K562 (cell line): Measurements from ENCODE around the gene TP63. TPM values are rescaled to one million over a fixed set of nuclear protein-coding genes. Genes with fewer than 3 reads are reported as not detected.

ENCODE experiments used
- ATAC-seq: fragments of 200-7000 bp; cut with Tn5 transposase; 3 replicates; pipeline ENCODE4 v1.9.1; 2020; ENCODE audit warnings: moderate library complexity
- BruUV-seq: library from RNA; stranded (reverse); fragments of 400-500 nt; replicated peaks from 2 replicates; lab custom pipeline; 2021; lab: Mats Ljungman, UMichigan
- CTCF ChIA-PET: fragments of 300-600 bp; formaldehyde crosslinking; extraction: SDS; loops from one replicate; lab custom pipeline; 2021; ENCODE audit warnings: low intra/inter-chr PET ratio; lab: Yijun Ruan, JAX
- POLR2A ChIA-PET: fragments of 300-600, 350-650 bp; sonication (Branson Sonifier 250); formaldehyde crosslinking; extraction: SDS; loops from one replicate; lab custom pipeline; 2021; ENCODE audit warnings: antibody characterized with exemption, inconsistent platforms; lab: Yijun Ruan, JAX
- DNase-seq, 4 experiments: peaks; one replicate each; pipeline versions ENCODE4 v3.0.0 to v3.0.0-alpha.2; 2011 to 2018; ENCODE audit warnings: low spot score in 3 of 4, mixed read lengths in 3 of 4; ENCODE audit errors: extremely low read depth in 1 of 4
- FAIRE-seq: peaks from 2 replicates; lab custom pipeline; 2011; peaks lifted over from hg19 to GRCh38; lab: Jason Lieb, UNC
- H2AFZ ChIP-seq: 2 replicates; pipeline ENCODE4 v1.6.0; 2011; ENCODE audit warnings: low read depth, low read length, control low read depth, inconsistent platforms
- H3K27ac ChIP-seq: fragments of 200-600 bp; 3 replicates; pipeline ENCODE4 v1.8.0; 2011; ENCODE audit warnings: low read depth, mild to moderate bottlenecking, control low read depth, inconsistent platforms, low read length, moderate library complexity, mixed read lengths; ENCODE audit errors: extremely low read depth
- H3K27me3 ChIP-seq, 2 experiments: fragments of 300-600 bp in 1 of 2; 2 replicates in 1 of 2; 3 replicates in 1 of 2; pipeline versions ENCODE4 v1.6.0 to v1.8.0; 2011; ENCODE audit warnings: inconsistent platforms in 2 of 2, low read length in 2 of 2, mild to moderate bottlenecking in 1 of 2, mixed read lengths in 1 of 2, moderate library complexity in 1 of 2; ENCODE audit not compliant: control insufficient read depth in 2 of 2, insufficient read depth in 2 of 2
- H3K36me3 ChIP-seq: fragments of 300-600 bp; 3 replicates; pipeline ENCODE4 v1.8.0; 2011; ENCODE audit warnings: mild to moderate bottlenecking, low read length, inconsistent platforms; ENCODE audit not compliant: control insufficient read depth, insufficient read depth
- H3K4me1 ChIP-seq, 2 experiments: fragments of 200-600 bp in 1 of 2; replicated peaks in 1 of 2; 2 replicates in 1 of 2; 3 replicates in 1 of 2; pipeline versions ENCODE4 v1.5.1 to v1.8.0; 2011; ENCODE audit warnings: inconsistent platforms in 2 of 2, low read length in 2 of 2, mild to moderate bottlenecking in 1 of 2, mixed read lengths in 1 of 2, moderate library complexity in 1 of 2; ENCODE audit not compliant: control insufficient read depth in 2 of 2, insufficient read depth in 2 of 2
- H3K4me2 ChIP-seq: 2 replicates; pipeline ENCODE4 v1.6.1; 2011; ENCODE audit warnings: low read length, control low read depth, inconsistent platforms, mixed read lengths; ENCODE audit not compliant: insufficient read depth
- H3K4me3 ChIP-seq: fragments of 200-600 bp; sonication (generic), shearing (Covaris generic); 2 replicates; pipeline ENCODE4 v1.5.1; 2016; ENCODE audit warnings: control low read depth, inconsistent platforms
- H3K79me2 ChIP-seq: fragments of 200-600 bp; 3 replicates; pipeline ENCODE4 v1.8.0; 2011; ENCODE audit warnings: low read length, inconsistent platforms; ENCODE audit not compliant: control insufficient read depth, insufficient read depth
- H3K9ac ChIP-seq, 2 experiments: 2 replicates each; pipeline versions ENCODE4 v1.6.0 to v1.6.1; 2011; ENCODE audit warnings: low read depth in 2 of 2, low read length in 2 of 2, control low read depth in 1 of 2, inconsistent platforms in 1 of 2, mild to moderate bottlenecking in 1 of 2, mixed read lengths in 1 of 2; ENCODE audit not compliant: insufficient read depth in 1 of 2
- H3K9me1 ChIP-seq: one replicate; pipeline ENCODE4 v1.6.0; 2011; ENCODE audit warnings: inconsistent platforms, mild to moderate bottlenecking, low read length, moderate library complexity; ENCODE audit not compliant: control insufficient read depth, insufficient read depth
- H3K9me3 ChIP-seq: replicated peaks from 2 replicates; pipeline ENCODE4 v1.5.1; 2011; ENCODE audit warnings: low read depth, low read length, inconsistent platforms; ENCODE audit not compliant: control insufficient read depth, insufficient read depth
- H4K20me1 ChIP-seq: replicated peaks from 2 replicates; pipeline ENCODE4 v1.6.1; 2011; ENCODE audit warnings: low read length, inconsistent platforms, mixed read lengths; ENCODE audit not compliant: control insufficient read depth, insufficient read depth
- CBFA2T2 ChIP-seq: fragments of 450-650 bp; conservative IDR thresholded peaks from 2 replicates; pipeline ENCODE4 v1.6.1; 2017; ENCODE audit warnings: mild to moderate bottlenecking
- ELF1 ChIP-seq: fragments of 200-800 bp; sonication (Bioruptor generic); IDR thresholded peaks from 2 replicates; pipeline ENCODE4 v1.6.1; 2016; ENCODE audit warnings: missing genetic modification characterization, missing compliant biosample characterization
- RBM14 ChIP-seq: fragments of 200-400 bp; formaldehyde crosslinking; IDR thresholded peaks from 2 replicates; pipeline ENCODE4 v1.6.1; 2018; ENCODE audit warnings: low read depth, mild to moderate bottlenecking, low read length, moderate library complexity, borderline replicate concordance; ENCODE audit not compliant: insufficient read depth
- SAFB ChIP-seq: fragments of 200-400 bp; formaldehyde crosslinking; IDR thresholded peaks from 2 replicates; pipeline ENCODE4 v1.6.1; 2017; ENCODE audit warnings: low read depth, low read length, borderline replicate concordance
- SPI1 ChIP-seq: IDR thresholded peaks from 2 replicates; pipeline ENCODE4 v1.6.1; 2011; ENCODE audit warnings: low read depth, low read length, control low read depth, borderline replicate concordance
- SREBF2 ChIP-seq: sonication (generic); formaldehyde crosslinking; IDR thresholded peaks from 2 replicates; pipeline ENCODE4 v1.4.0; 2020; ENCODE audit warnings: mild to moderate bottlenecking, missing genetic modification reagents
- ZNF217 ChIP-seq: sonication (generic); formaldehyde crosslinking; IDR thresholded peaks from 2 replicates; pipeline ENCODE4 v1.8.0; 2022; ENCODE audit warnings: mild to moderate bottlenecking, missing genetic modification reagents
- ZNF780A ChIP-seq: fragments of 250-450 bp; sonication (Bioruptor Pico); IDR thresholded peaks from 2 replicates; pipeline ENCODE4 v1.5.0; 2021; ENCODE audit warnings: mild to moderate bottlenecking
- WGBS: fragments of 100-300 bp; shearing (Covaris generic); methylation state at CpG from one replicate; pipeline ENCODE4 v1.1.6; 2016; ENCODE audit warnings: low coverage, mixed read lengths; ENCODE audit not compliant: insufficient coverage; ENCODE audit errors: missing lambda C conversion rate; 5-methylcytosine and 5-hydroxymethylcytosine counted together
- in situ Hi-C: fragments of 300-500 bp; cut with MboI; formaldehyde crosslinking; loops from 4 replicates; pipeline ENCODE4 v1.15.0; 2018; ENCODE audit warnings: inconsistent platforms, mixed read lengths
- intact Hi-C: fragments of 100-400 bp; cut with micrococcal nuclease; formaldehyde crosslinking; loops from 2 replicates; pipeline ENCODE4 v1.14.2; 2022
- polyA plus RNA-seq, 8 experiments: library from polyadenylated mRNA; depleted of rRNA in 4 of 8; stranded (reverse) in 5 of 8; unstranded in 3 of 8; fragments of >200 nt; fragmentation: Nextera tagmentation in 2 of 8; fragmentation: Illumina TruSeq in 1 of 8; extraction: Ambion mirVana in 2 of 8; extraction: Trizol in 1 of 8; gene quantifications; 2 replicates each; pipeline versions ENCODE4 v1.2.1 to v1.2.3, GENCODE V29; 2011 to 2014; ENCODE audit warnings: inconsistent platforms in 1 of 8, missing spikeins in 1 of 8
- total RNA-seq, 7 experiments: library from RNA; depleted of rRNA in 6 of 7; stranded (reverse); fragments of >200 nt in 6 of 7; fragmentation: Illumina TruSeq in 2 of 7; extraction: Trizol in 2 of 7; gene quantifications; 2 replicates each; pipeline versions ENCODE4 v1.2.1 to v1.2.3, GENCODE V29; 2011 to 2021; ENCODE audit warnings: low replicate concordance in 1 of 7
- TF ChIP-seq, protein P1 (sequence below): fragments of 450-650 bp; IDR thresholded peaks from 2 replicates; pipeline ENCODE4 v1.6.1; 2018; ENCODE audit warnings: mild to moderate bottlenecking, low read depth; ENCODE audit not compliant: partially characterized antibody

Gene TP63
- total and polyA plus RNA-seq, 9 of the 15 experiments (the other 6 are each of a cell fraction or from before 2014, with no cell fraction given), result 0.32 to 1.4 (median 0.50) TPM

DNA sequence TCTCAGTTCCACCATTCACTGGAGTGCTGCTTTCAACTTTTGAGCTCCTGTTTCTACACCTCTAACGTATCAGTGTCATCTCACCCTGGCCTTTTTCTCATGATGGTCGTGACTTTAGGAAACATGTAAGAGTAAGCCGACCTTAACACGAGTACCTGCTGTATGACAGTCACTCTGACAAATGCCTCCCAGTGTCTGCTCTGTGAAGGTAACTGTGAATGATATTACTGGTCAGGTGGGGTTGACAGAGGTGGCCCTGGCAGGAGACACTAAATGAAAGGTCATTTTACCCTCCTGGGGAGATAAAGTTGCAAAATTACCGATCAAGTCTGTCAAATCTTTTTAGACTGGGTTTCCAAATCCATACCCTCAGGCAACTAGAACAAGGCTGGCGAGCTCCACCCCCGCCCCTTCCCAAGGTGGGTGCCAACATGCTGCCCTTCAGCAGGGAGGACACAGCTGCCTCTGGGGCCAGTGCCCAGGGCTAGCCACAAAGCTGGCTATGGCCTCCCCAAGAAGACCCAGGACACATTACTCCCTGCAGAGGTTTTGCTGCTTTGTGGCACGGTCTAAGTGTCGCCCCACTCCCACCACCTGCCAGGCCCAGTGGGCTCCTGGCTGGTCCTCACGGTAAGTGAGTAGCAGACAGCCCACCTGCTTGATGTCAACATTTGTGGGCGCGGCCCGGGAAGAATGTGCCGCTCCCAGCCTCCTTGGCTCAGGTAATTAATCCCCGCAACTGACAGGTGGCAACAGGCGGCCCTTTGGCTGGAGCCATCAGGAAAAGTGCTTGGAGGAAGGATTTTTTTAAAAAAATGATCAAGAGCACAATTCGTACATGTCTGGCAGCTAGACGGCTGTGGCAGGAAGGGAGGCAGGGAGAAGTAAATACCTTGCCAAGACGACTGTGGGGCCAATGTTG, 211.8 kb downstream of the TP63 start:
- WGBS, result 5% methylated on average over 13 of the region's 19 CpGs
- H3K9me3 ChIP-seq, result no peaks in the 10 kb centered on the region; the same call in 1 of the 2 replicates
- no TSS peak for BruUV-seq
- intact Hi-C loops (no loop called here), in situ Hi-C loops (no loop called here)
- CTCF ChIA-PET, result no interaction called here
- no peak overlapping the region for H3K27ac ChIP-seq
- H3K4me1 ChIP-seq, result no peaks in the 10 kb centered on the region
- H4K20me1 ChIP-seq, result no peaks in the 10 kb centered on the region
- H3K36me3 ChIP-seq, result no peaks in the 10 kb centered on the region
- ATAC-seq (no peak), DNase-seq (no peak)
- POLR2A ChIA-PET, result no interaction called here
- H3K27me3 ChIP-seq, result no peaks in the 10 kb centered on the region
- TF ChIP-seq CBFA2T2 (no peak), RBM14 (no peak), ZNF780A (CRISPR knock-in tag) (no peak), SREBF2 (CRISPR knock-in tag) (no peak), ZNF217 (CRISPR knock-in tag) (no peak), SAFB (no peak), SPI1 (no peak), ELF1 (no peak)
- TF ChIP-seq, protein P1, sequence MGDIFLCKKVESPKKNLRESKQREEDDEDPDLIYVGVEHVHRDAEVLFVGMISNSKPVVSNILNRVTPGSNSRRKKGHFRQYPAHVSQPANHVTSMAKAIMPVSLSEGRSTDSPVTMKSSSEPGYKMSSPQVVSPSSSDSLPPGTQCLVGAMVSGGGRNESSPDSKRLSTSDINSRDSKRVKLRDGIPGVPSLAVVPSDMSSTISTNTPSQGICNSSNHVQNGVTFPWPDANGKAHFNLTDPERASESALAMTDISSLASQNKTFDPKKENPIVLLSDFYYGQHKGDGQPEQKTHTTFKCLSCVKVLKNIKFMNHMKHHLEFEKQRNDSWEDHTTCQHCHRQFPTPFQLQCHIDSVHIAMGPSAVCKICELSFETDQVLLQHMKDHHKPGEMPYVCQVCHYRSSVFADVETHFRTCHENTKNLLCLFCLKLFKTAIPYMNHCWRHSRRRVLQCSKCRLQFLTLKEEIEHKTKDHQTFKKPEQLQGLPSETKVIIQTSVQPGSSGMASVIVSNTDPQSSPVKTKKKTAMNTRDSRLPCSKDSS, result no peak
- TF ChIP-seq, all 486 proteins: peak for 0
- Histone ChIP-seq H3K4me3 (no peak overlapping the region), H3K9me1 (no peaks in the 10 kb centered on the region), H2AFZ (no peak overlapping the region), H3K9ac (no peak overlapping the region), H3K4me2 (no peak overlapping the region), H3K79me2 (no peaks in the 10 kb centered on the region)
- FAIRE-seq, result no peak
